ENCODE data around the gene FOLR1. TPM values are rescaled to one million over a fixed set of nuclear protein-coding genes. Genes with fewer than 3 reads are reported as not detected.

Gene FOLR1
- total and polyA plus RNA-seq, 9 of the 15 experiments (the other 6 are each of a cell fraction or from before 2014, with no cell fraction given), result 0.22 to 2.3 (median 1.0) TPM

- ChIA-PET POLR2A (interaction anchor here (2.8 kb wide), 1 partner anchor 12 kb away, joined by 9 read pairs; no protein-coding TSS in a partner anchor), CTCF (ENCODE audit: low intra/inter-chr PET ratio) (no interaction called here)
- H3K9me3 ChIP-seq (replicated peaks; ENCODE audit: control insufficient read depth, insufficient read depth, low read depth, low read length), result no peaks in the 10 kb centered on the region
- no peak overlapping the region for H3K4me3 ChIP-seq
- intact Hi-C loops (cut with micrococcal nuclease), result no loop called here
- no peak overlapping the region for H2AFZ ChIP-seq (ENCODE audit: low read depth, low read length)
- no peaks in the 10 kb centered on the region for H3K9me1 ChIP-seq (ENCODE audit: control insufficient read depth, insufficient read depth, low read length)
- DNase-seq (ENCODE audit: extremely low read depth in 1 of 4, low spot score in 3 of 4) (no peak), FAIRE-seq (no peak), ATAC-seq (no peak)
- H3K79me2 ChIP-seq (ENCODE audit: control insufficient read depth, insufficient read depth, low read length), result no peaks in the 10 kb centered on the region
- no peak overlapping the region for H3K4me2 ChIP-seq (ENCODE audit: insufficient read depth, low read length)
- H3K27ac ChIP-seq (ENCODE audit: extremely low read depth, low read depth, low read length), result no peak overlapping the region
- H3K4me1 ChIP-seq (replicated peaks in 1 of 2; ENCODE audit: control insufficient read depth in 2 of 2, insufficient read depth in 2 of 2, low read length in 2 of 2), result peaks cover 0 to 25% of the 10 kb centered on the region in 2 experiments; a peak in 2 of 5 replicates
- H3K36me3 ChIP-seq (ENCODE audit: control insufficient read depth, insufficient read depth, low read length), result peaks cover 97% of the 10 kb centered on the region
- H3K27me3 ChIP-seq (ENCODE audit: control insufficient read depth in 2 of 2, insufficient read depth in 2 of 2, low read length in 2 of 2), result no peaks in the 10 kb centered on the region
- BruUV-seq (replicated peaks), result no TSS peak
- in situ Hi-C loops (cut with MboI), result no loop called here
- H4K20me1 ChIP-seq (replicated peaks; ENCODE audit: control insufficient read depth, insufficient read depth, low read length), result no peaks in the 10 kb centered on the region
- H3K9ac ChIP-seq (ENCODE audit: insufficient read depth in 1 of 2, low read depth in 2 of 2, low read length in 2 of 2), result no peak overlapping the region
- 77% methylated on average over 7 of the region's 8 CpGs for WGBS (ENCODE audit: insufficient coverage, low coverage, missing lambda C conversion rate)
- TF ChIP-seq SMARCC2 (IDR thresholded peaks at IDR 0.05; ENCODE audit: low read depth) (no peak), POLR2B (IDR thresholded peaks at IDR 0.05; ENCODE audit: low read depth, partially characterized antibody) (no peak), ZNF778 (CRISPR knock-in tag; IDR thresholded peaks at IDR 0.05) (no peak), TAF7 (tag; IDR thresholded peaks at IDR 0.05) (no peak), DEAF1 (CRISPR knock-in tag; IDR thresholded peaks at IDR 0.05) (no peak), ZNF589 (CRISPR knock-in tag; IDR thresholded peaks at IDR 0.05; ENCODE audit: low read depth) (no peak), GTF2F1 (IDR thresholded peaks at IDR 0.05; ENCODE audit: low read depth, low read length) (no peak), TFAP4 (CRISPR knock-in tag; IDR thresholded peaks at IDR 0.05; ENCODE audit: borderline replicate concordance) (no peak), CXXC5 (CRISPR knock-in tag; IDR thresholded peaks at IDR 0.05) (no peak), SPI1 (IDR thresholded peaks at IDR 0.05; ENCODE audit: borderline replicate concordance, low read depth, low read length) (no peak), PHB (CRISPR knock-in tag; IDR thresholded peaks at IDR 0.05) (no peak)
- TF ChIP-seq, protein P1, sequence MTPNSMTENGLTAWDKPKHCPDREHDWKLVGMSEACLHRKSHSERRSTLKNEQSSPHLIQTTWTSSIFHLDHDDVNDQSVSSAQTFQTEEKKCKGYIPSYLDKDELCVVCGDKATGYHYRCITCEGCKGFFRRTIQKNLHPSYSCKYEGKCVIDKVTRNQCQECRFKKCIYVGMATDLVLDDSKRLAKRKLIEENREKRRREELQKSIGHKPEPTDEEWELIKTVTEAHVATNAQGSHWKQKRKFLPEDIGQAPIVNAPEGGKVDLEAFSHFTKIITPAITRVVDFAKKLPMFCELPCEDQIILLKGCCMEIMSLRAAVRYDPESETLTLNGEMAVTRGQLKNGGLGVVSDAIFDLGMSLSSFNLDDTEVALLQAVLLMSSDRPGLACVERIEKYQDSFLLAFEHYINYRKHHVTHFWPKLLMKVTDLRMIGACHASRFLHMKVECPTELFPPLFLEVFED (CRISPR knock-in tag; conservative IDR thresholded peaks at IDR 0.05), result no peak
- TF ChIP-seq, protein P2, sequence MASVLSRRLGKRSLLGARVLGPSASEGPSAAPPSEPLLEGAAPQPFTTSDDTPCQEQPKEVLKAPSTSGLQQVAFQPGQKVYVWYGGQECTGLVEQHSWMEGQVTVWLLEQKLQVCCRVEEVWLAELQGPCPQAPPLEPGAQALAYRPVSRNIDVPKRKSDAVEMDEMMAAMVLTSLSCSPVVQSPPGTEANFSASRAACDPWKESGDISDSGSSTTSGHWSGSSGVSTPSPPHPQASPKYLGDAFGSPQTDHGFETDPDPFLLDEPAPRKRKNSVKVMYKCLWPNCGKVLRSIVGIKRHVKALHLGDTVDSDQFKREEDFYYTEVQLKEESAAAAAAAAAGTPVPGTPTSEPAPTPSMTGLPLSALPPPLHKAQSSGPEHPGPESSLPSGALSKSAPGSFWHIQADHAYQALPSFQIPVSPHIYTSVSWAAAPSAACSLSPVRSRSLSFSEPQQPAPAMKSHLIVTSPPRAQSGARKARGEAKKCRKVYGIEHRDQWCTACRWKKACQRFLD (CRISPR knock-in tag; IDR thresholded peaks at IDR 0.05), result no peak
Observed at GRCh38 chr11:72233773-72234513, 42.0 kb downstream of the FOLR1 start.

All from K562 (cell line).